Urothelium cell line (cell line): ENCODE measurements around the gene RAB7A.

Experiments used
- DNase-seq: peaks from one replicate; pipeline ENCODE4 v3.0.0; 2011; ENCODE audit warnings: low spot score, mixed read lengths
- FAIRE-seq: peaks from 2 replicates; lab custom pipeline; 2011; peaks lifted over from hg19 to GRCh38; lab: Jason Lieb, UNC

The RAB7A gene

DNA sequence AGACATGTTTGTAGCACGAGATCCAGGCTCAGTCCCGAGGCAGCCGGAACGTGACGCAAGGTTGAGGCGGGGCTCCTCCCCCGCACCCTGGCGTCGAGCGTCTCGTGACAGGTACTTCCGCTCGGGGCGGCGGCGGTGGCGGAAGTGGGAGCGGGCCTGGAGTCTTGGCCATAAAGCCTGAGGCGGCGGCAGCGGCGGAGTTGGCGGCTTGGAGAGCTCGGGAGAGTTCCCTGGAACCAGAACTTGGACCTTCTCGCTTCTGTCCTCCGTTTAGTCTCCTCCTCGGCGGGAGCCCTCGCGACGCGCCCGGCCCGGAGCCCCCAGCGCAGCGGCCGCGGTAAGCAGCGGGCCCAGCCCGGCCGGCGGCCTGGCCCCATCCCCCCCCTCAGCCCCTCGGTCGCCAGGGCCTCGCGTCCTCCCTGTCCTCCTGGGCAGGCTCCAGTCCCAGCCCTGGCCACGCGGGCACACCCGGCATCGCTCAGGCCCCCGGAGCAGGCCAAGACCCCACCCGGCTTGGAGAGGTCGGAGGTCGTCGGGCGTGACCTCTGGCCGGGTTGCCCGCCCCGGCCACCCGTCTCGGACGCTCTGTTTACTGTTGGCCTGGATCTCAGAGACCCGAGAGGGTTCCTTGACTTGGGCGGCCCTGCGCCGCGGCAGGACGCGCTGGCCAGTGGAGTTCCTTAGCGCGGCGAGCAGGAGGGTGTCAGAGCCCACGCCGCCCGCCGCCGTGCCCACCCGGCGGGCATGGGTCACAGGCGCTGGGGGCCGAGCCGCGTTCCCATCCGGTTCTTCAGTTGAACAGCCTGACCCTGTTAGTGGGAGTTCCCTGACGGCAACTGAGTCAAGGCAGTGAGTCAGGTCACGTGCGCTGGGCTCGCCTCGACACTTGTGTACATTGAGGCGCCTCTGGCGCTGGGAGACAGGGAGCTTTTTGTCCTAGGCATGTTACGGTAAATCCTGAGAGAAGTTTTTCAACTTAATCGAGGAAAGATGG, at the start of gene RAB7A:
RAB7A (plus strand) TSS at position 161 of the 994 bp plus-strand sequence. CDS start 69,185 bp downstream, outside the sequence.
- FAIRE-seq (no peak), DNase-seq (peak; percentile 98)

DNA sequence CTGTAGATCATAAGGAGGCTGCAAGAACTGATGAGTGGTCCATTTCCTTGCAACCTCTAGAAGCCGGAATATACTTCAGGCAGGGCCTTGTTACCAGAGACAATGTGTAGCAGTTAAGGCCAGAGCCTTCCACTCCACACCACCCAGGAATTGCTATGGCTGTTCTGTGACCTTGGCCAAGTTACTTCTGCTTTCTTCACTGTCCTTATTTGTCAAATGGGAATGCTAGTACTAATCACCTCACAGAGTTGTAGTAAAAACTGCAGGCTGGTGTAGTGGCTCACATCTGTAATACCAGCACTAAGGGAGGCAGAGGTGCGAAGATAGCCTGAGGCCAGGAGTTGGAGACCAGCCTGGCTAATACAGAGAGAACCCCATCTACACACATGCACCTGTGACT, 46.6 kb upstream of the RAB7A start:
- no peak for FAIRE-seq

DNA sequence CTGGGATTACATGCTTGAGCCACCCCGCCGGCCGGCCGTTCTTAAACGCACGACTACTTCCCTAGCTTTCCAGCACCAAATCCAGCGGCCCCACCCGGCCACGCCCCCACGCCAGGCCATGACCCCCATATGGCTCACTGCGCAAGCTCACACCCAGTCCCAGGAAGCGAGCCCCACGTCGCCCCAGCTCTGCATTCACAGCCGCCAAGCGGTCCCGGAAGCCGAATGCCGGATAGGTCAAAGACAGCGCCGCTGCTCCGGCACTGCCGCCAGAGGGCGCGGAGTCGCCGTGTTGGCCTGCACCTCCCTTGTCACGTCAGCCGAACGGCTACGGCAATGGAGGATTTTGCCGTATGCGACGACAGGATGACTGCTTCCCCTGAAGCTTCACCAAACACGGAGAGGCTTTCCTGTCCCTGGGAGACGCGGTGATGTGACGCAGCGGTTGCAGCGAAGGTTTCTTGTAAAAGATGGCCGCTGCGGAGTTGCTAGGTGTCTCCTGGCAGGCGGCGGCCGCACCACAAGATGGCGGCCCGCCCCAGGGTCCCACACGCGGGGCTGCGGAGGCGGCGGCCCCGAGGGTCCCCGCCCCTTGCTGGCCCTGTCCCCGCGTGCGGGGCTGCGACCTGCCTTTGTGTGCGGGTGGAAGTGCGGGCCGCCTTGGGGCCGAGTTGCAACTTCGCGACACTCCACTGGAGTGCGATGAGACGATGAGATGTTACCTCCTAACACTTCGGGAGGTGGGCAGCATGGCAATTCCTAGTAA, 45.2 kb upstream of the RAB7A start:
- peak; percentile 84 for FAIRE-seq

More for the DNA sequence above, 46.6 kb upstream of the RAB7A start:
- DNase-seq = no peak

GRCh38 chr3:128681369-128681829, 44.6 kb upstream of the RAB7A start:
- DNase-seq (no peak), FAIRE-seq (no peak)

More for the DNA sequence above, 45.2 kb upstream of the RAB7A start:
- DNase-seq = peak; percentile 97

GRCh38 chr3:128683957-128684356, 42.0 kb upstream of the RAB7A start:
- FAIRE-seq = no peak
- no peak for DNase-seq

DNA sequence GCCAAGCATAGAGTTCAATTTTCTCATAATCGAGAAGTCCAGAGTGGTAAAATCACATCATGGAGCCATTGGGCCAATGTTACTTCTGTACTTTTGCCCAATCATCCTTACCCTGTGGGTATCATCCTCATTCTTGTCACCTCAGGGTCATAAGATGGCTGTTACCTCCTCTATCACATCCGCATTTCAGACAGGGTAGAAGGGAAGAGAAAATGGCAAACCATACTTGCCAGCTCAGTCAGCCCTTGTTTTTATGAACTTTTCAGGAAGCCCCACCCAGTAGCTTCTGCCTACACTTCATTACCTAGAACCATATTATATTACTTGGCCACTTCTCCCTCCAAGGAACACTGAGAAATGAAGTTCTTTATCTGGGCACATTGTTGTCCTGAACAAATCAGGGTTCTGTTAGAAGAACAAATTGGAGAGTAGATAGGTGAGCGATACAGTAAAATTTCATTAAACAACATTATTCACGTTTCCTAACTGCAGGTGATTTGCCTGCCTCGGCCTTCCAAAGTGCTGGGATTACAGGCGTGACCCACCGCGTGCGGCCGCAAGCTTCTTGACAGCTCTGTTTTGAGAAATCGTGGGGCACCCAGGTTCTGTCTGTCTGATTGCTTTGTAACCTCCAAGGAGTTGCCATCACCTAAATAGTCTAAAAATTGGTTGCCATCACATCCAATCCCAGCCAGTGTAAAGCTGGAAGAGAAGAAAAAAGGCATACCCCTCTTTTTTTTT, 40.8 kb upstream of the RAB7A start:
- FAIRE-seq (no peak), DNase-seq (no peak)

DNA sequence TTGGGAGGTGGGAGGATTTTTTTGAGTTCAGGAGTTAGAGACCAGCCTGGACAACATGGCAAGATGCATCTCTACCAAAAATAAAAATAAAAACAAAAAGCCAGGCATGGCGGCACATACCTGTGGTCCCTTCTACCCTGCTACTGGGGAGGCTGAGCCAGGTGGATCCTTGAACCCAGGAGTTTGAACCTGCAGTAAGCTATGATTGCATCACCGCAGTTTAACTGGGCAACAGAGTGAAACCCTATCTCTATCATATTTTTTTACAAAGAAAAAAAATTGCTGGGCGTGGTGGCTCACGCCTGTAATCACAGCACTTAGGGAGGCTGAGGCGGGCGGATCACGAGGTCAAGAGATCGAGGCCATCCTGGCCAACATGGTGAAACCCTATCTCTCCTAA, 39.5 kb upstream of the RAB7A start:
- FAIRE-seq (no peak), DNase-seq (no peak)

GRCh38 chr3:128689060-128689459, 36.9 kb upstream of the RAB7A start:
- DNase-seq = no peak
- no peak for FAIRE-seq

- FAIRE-seq = no peak
- DNase-seq = no peak
Measured at GRCh38 chr3:128693696-128694095, 32.3 kb upstream of the RAB7A start.

DNA sequence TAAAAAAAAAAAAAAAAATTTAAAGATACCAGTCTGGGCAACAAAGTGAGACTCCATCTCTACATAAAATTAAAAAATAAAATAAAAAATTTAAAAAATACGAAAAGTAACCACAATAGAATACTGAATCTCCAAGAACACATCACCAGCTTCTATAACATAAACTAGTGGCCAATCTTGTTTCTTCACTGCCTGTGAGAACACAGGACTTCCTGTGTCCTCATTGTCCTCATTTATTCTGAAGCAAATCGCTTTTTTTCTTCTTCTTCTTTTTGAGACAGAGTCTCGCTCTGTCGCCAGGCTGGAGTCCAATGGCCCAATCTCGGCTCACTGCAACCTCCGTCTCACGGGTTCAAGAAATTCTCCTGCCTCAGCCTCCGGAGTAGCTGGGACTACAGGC, 28.6 kb upstream of the RAB7A start:
- DNase-seq = no peak
- FAIRE-seq = no peak

GRCh38 chr3:128698211-128699047, 27.6 kb upstream of the RAB7A start:
- no peak for FAIRE-seq
- DNase-seq = no peak

- no peak for FAIRE-seq
Measured at GRCh38 chr3:128701342-128702212, 24.4 kb upstream of the RAB7A start.

DNA sequence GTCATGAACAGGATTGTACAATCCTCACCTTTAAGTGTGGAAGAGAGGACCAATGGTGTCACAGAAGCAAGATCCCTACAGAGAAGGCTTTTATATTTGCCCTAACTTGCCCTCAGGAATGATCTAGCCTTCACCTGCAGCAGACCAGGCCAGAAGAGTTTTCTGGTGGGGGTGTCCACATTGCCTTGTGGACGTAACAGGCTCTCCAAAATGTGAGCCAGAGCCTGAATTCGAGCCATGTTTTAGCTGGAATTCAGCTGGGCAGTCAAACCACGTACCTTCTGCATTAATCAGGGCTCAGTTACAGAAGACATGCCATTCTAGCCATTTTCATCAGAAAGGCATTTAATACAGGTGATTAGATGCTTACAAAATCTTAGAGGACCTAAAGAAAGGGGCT, 23.6 kb upstream of the RAB7A start:
- FAIRE-seq (no peak), DNase-seq (no peak)

More at GRCh38 chr3:128701342-128702212, 24.4 kb upstream of the RAB7A start:
- DNase-seq = no peak

GRCh38 chr3:128703561-128703960, 22.4 kb upstream of the RAB7A start:
- FAIRE-seq (no peak), DNase-seq (no peak)

GRCh38 chr3:128706086-128706615, 19.8 kb upstream of the RAB7A start:
- no peak for FAIRE-seq
- DNase-seq = no peak

DNA sequence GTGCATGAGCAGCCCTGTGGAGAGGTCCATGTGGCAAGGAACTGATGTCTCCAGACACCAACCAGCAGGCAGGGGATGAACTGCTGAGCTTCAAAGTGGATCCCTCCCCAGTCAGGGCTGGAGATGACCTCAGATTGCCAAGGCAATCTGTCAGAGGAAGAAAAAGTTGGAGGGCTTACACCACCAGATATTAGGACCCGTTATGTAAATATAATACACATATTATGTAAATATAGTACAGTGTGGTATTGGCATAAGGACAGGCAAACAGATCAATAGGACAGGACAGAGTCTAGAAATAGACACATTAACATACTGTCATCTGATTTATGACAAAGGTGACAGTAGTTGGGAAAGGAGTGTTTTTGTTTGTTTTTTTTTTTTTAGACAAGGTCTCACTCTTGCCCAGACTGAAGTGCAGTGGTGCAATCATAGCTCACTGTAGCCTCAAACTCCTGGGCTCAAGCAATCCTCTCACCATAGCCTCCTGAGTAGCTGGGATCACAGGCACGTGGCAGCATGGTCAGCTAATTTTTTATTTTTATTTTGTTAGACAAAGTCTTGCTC, 18.0 kb upstream of the RAB7A start:
- no peak for FAIRE-seq
- no peak for DNase-seq

DNA sequence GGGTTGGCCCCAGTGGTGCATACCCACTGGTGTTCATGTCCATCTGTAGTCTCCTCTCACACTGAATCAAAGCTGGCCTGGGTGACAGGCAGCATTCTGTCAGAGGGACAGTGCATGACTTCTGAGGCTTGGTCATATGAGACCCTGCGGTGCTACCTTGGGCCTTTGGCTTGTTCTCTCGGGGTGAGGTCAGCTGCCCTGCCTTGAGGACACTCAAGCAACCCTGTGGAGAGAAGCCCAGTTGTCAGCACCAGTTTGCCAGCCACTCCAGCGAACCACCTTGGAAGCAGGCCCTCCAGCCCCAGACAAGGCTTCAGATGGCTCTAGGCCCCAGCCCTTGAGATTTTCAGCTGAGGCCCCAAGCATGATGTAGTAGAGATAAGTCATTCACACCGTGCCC, 16.9 kb upstream of the RAB7A start:
- FAIRE-seq (no peak), DNase-seq (no peak)

GRCh38 chr3:128709506-128710210, 16.3 kb upstream of the RAB7A start:
- DNase-seq (no peak), FAIRE-seq (no peak)
